ENCODE data around the gene PDS5A. TPM values are rescaled to one million over a fixed set of nuclear protein-coding genes. Genes with fewer than 3 reads are reported as not detected.

Gene PDS5A
- total and polyA plus RNA-seq, 2 donors (not counting 1 experiment from before 2014, with no cell fraction given), result 46.9 to 74.0 TPM

DNA sequence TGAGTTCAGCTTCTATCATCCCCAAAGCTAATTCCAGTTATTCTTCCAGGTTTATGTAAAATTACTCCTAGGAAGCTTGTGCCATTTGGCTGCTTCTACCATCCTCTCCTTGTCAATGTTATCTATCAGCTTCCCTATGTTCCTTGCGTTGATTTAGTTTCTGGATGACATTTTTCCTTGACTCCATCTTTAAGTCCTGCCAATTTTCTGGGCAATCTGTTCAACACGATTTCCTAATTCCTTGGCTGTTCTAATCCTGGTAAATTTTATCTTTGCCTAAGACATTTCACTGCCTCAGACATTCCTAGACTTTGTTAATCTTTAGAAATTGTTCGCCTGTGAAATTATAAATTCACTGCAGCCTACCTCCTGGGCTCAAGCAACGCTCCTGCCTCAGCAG, 125.1 kb downstream of the PDS5A start:
- TF ChIP-seq, protein P1, sequence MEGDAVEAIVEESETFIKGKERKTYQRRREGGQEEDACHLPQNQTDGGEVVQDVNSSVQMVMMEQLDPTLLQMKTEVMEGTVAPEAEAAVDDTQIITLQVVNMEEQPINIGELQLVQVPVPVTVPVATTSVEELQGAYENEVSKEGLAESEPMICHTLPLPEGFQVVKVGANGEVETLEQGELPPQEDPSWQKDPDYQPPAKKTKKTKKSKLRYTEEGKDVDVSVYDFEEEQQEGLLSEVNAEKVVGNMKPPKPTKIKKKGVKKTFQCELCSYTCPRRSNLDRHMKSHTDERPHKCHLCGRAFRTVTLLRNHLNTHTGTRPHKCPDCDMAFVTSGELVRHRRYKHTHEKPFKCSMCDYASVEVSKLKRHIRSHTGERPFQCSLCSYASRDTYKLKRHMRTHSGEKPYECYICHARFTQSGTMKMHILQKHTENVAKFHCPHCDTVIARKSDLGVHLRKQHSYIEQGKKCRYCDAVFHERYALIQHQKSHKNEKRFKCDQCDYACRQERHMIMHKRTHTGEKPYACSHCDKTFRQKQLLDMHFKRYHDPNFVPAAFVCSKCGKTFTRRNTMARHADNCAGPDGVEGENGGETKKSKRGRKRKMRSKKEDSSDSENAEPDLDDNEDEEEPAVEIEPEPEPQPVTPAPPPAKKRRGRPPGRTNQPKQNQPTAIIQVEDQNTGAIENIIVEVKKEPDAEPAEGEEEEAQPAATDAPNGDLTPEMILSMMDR (conservative IDR thresholded peaks at IDR 0.05 in 1 of 2, IDR thresholded peaks at IDR 0.05 in 1 of 2; ENCODE audit: low read depth in 1 of 2, low read length in 2 of 2), result no peak
- TF ChIP-seq EZH2 (IDR thresholded peaks at IDR 0.05; ENCODE audit: low read length, missing control alignments), result no peak
- DNase-seq (ENCODE audit: low read depth in 2 of 2), result no peak
- Histone ChIP-seq H3K27ac (ENCODE audit: insufficient read depth, low read length) (no peak overlapping the region), H3K27me3 (ENCODE audit: control insufficient read depth, insufficient read depth, low read length) (no peaks in the 10 kb centered on the region), H3K4me1 (ENCODE audit: control insufficient read depth, extremely low read depth, insufficient read depth, low read length) (no peaks in the 10 kb centered on the region), H3K4me3 (replicated peaks in 1 of 4; ENCODE audit: control extremely low read depth in 1 of 4, insufficient read depth in 1 of 4, low read depth in 3 of 4, low read length in 4 of 4) (no peak overlapping the region), H3K9me3 (ENCODE audit: control insufficient read depth, insufficient read depth, low read depth, low read length) (no peaks in the 10 kb centered on the region), H3K4me2 (ENCODE audit: extremely low read depth, insufficient read depth, low read length) (no peak overlapping the region), H4K20me1 (ENCODE audit: control insufficient read depth, extremely low read depth, insufficient read depth, low read length) (no peaks in the 10 kb centered on the region), H2AFZ (ENCODE audit: low read length) (no peak overlapping the region), H3K36me3 (ENCODE audit: control insufficient read depth, insufficient read depth, low read length) (peaks cover 2% of the 10 kb centered on the region), H3K9ac (ENCODE audit: insufficient read depth, low read length) (no peak overlapping the region), H3K79me2 (ENCODE audit: control insufficient read depth, insufficient read depth, low read length) (no peaks in the 10 kb centered on the region)

DNA sequence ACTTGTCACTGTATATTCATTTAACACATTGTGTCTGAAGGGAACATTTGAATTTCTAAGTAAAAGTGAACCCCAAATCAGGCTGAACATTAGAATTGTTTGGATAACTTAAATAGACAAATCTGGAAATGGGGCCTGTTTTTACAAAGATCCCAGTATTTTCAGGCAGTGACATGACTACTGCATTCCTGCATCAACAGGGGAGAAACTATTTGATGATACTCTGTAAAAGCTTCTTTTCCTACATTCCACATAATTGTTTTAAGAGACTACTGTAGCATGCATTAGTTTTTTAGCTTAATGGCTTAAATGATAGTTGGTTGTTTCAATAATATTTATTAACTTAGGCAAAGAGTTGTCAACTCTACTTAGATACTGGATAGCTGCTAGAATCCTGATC, 127.0 kb downstream of the PDS5A start:
- H3K9me3 ChIP-seq (ENCODE audit: control insufficient read depth, insufficient read depth, low read depth, low read length), result no peaks in the 10 kb centered on the region
- H3K27ac ChIP-seq (ENCODE audit: insufficient read depth, low read length), result no peak overlapping the region
- no peak overlapping the region for H2AFZ ChIP-seq (ENCODE audit: low read length)
- no peak overlapping the region for H3K4me3 ChIP-seq (replicated peaks in 1 of 4; ENCODE audit: control extremely low read depth in 1 of 4, insufficient read depth in 1 of 4, low read depth in 3 of 4, low read length in 4 of 4)
- H3K4me1 ChIP-seq (ENCODE audit: control insufficient read depth, extremely low read depth, insufficient read depth, low read length), result peaks cover 2% of the 10 kb centered on the region
- TF ChIP-seq, protein P1 (conservative IDR thresholded peaks at IDR 0.05 in 1 of 2, IDR thresholded peaks at IDR 0.05 in 1 of 2; ENCODE audit: low read depth in 1 of 2, low read length in 2 of 2), result no peak
- TF ChIP-seq EZH2 (IDR thresholded peaks at IDR 0.05; ENCODE audit: low read length, missing control alignments), result no peak
- DNase-seq (ENCODE audit: low read depth in 2 of 2), result no peak
- H3K36me3 ChIP-seq (ENCODE audit: control insufficient read depth, insufficient read depth, low read length), result peaks cover 2% of the 10 kb centered on the region
- H3K9ac ChIP-seq (ENCODE audit: insufficient read depth, low read length), result no peak overlapping the region
- H3K79me2 ChIP-seq (ENCODE audit: control insufficient read depth, insufficient read depth, low read length), result no peaks in the 10 kb centered on the region
- no peaks in the 10 kb centered on the region for H3K27me3 ChIP-seq (ENCODE audit: control insufficient read depth, insufficient read depth, low read length)
- no peaks in the 10 kb centered on the region for H4K20me1 ChIP-seq (ENCODE audit: control insufficient read depth, extremely low read depth, insufficient read depth, low read length)
- H3K4me2 ChIP-seq (ENCODE audit: extremely low read depth, insufficient read depth, low read length), result no peak overlapping the region

DNA sequence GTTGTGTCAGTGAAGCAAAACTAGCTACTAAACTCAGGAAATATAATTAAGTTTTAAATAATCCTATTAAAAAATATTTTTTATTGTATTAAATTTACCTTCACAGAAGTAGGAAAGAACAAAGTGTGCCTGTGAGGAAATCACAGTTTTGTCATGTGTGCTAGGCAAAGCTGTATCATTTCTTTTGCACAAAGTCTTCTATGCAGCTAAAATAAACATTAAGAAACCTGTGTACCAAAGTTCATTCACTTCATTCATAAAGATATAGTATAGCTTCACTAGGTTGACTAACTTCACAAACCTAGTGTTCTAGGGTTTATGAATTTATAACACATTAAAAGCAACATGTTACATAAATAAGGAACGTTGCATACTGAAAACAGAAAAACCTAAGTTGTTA, 131.0 kb downstream of the PDS5A start:
- TF ChIP-seq, protein P1 (conservative IDR thresholded peaks at IDR 0.05 in 1 of 2, IDR thresholded peaks at IDR 0.05 in 1 of 2; ENCODE audit: low read depth in 1 of 2, low read length in 2 of 2), result no peak
- Histone ChIP-seq H4K20me1 (ENCODE audit: control insufficient read depth, extremely low read depth, insufficient read depth, low read length) (no peaks in the 10 kb centered on the region), H3K27ac (ENCODE audit: insufficient read depth, low read length) (no peak overlapping the region), H3K79me2 (ENCODE audit: control insufficient read depth, insufficient read depth, low read length) (no peaks in the 10 kb centered on the region), H3K4me2 (ENCODE audit: extremely low read depth, insufficient read depth, low read length) (no peak overlapping the region), H3K4me1 (ENCODE audit: control insufficient read depth, extremely low read depth, insufficient read depth, low read length) (peaks cover 2% of the 10 kb centered on the region), H3K4me3 (replicated peaks in 1 of 4; ENCODE audit: control extremely low read depth in 1 of 4, insufficient read depth in 1 of 4, low read depth in 3 of 4, low read length in 4 of 4) (no peak overlapping the region), H3K27me3 (ENCODE audit: control insufficient read depth, insufficient read depth, low read length) (no peaks in the 10 kb centered on the region), H3K36me3 (ENCODE audit: control insufficient read depth, insufficient read depth, low read length) (peaks cover 4% of the 10 kb centered on the region), H3K9me3 (ENCODE audit: control insufficient read depth, insufficient read depth, low read depth, low read length) (no peaks in the 10 kb centered on the region), H2AFZ (ENCODE audit: low read length) (no peak overlapping the region), H3K9ac (ENCODE audit: insufficient read depth, low read length) (no peak overlapping the region)
- peak in 1 of 2 donors; percentile 44 for DNase-seq (ENCODE audit: low read depth in 2 of 2)

All from fibroblast of lung (primary cell).